Smooth muscle cell of the brain vasculature (primary cell): ENCODE data around the gene FAM210A.

Source experiments
- DNase-seq: peaks from one replicate; pipeline ENCODE4 v3.0.0-alpha.2; 2012; ENCODE audit warnings: low read depth, low spot score

The FAM210A gene

GRCh38 chr18:13621886-13622619, 104.3 kb downstream of the FAM210A start:
- DNase-seq: no peak

- no peak for DNase-seq
Measured at GRCh38 chr18:13621446-13621849, 104.9 kb downstream of the FAM210A start.

GRCh38 chr18:13620818-13621445, 105.4 kb downstream of the FAM210A start:
- DNase-seq: no peak

GRCh38 chr18:13620206-13620672, 106.1 kb downstream of the FAM210A start:
- DNase-seq: no peak

GRCh38 chr18:13619505-13620205, 106.7 kb downstream of the FAM210A start:
- no peak for DNase-seq

GRCh38 chr18:13618760-13619438, 107.5 kb downstream of the FAM210A start:
- no peak for DNase-seq

GRCh38 chr18:13617826-13618515, 108.4 kb downstream of the FAM210A start:
- no peak for DNase-seq

- DNase-seq: no peak
Measured at GRCh38 chr18:13616525-13617035, 109.8 kb downstream of the FAM210A start.

GRCh38 chr18:13616041-13616440, 110.3 kb downstream of the FAM210A start:
- DNase-seq: no peak

- DNase-seq: no peak
Measured at GRCh38 chr18:13615432-13615861, 110.9 kb downstream of the FAM210A start.

- DNase-seq: no peak
Measured at GRCh38 chr18:13614641-13615288, 111.6 kb downstream of the FAM210A start.

- no peak for DNase-seq
Measured at GRCh38 chr18:13613591-13614501, 112.5 kb downstream of the FAM210A start.
